ENCODE data around the gene USP20. TPM values are rescaled to one million over a fixed set of nuclear protein-coding genes. Genes with fewer than 3 reads are reported as not detected.

Gene USP20
- total RNA-seq, 2 donors from 2014 or later: 50.1 to 52.5 TPM

- peak overlapping the region; percentile 99 for H3K27ac Mint-ChIP-seq
- H3K4me3 Mint-ChIP-seq: peak overlapping the region; percentile 84
- no peaks in the 10 kb centered on the region for H3K9me3 Mint-ChIP-seq
- no peaks in the 10 kb centered on the region for H3K27me3 Mint-ChIP-seq
- peaks cover 100% of the 10 kb centered on the region for H3K36me3 Mint-ChIP-seq (ENCODE audit: low read depth)
- ATAC-seq (replicated peaks): no peak
- peaks cover 72% of the 10 kb centered on the region for H3K4me1 Mint-ChIP-seq
Measured at GRCh38 chr9:129891569-129891968, 56.3 kb downstream of the USP20 start.

DNA sequence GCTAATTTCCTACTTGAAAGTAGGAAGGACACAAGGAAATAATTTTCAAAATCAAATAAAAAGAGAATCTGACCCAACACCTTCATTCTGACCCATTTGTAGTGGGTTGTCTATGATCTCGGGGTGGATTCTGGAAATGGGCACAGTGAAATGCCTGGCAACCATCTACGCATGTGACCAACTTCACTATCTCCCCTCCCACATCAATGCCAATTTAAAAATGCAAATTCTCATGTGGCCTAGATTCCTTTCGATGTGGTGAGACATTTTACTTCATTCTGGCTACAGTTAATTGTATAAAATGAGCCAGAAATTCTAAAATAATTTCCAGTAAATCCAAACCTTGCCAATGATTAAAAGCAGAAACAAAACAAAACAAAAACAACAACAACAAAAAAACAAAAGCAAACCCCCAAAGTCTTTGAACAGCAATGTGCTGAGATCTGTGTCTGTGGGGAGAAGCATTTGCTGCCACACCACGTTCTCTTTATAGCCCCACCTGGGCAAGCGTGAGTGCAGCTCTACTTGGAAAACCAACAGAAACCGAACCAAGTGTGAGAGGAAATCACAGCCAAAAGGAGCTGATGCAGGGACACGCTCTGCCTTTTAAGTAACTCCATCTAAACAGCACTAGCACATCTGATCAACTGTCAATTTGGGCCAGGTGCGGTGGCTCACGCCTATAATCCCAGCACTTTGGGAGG lies 59.0 kb downstream of the USP20 start:
- H3K27ac Mint-ChIP-seq: peak overlapping the region; percentile 97
- no peaks in the 10 kb centered on the region for H3K9me3 Mint-ChIP-seq
- peak; percentile 8 for ATAC-seq (replicated peaks)
- H3K36me3 Mint-ChIP-seq (ENCODE audit: low read depth): peaks cover 100% of the 10 kb centered on the region
- H3K27me3 Mint-ChIP-seq: no peaks in the 10 kb centered on the region
- H3K4me1 Mint-ChIP-seq: peaks cover 58% of the 10 kb centered on the region
- H3K4me3 Mint-ChIP-seq: peak overlapping the region; percentile 84

DNA sequence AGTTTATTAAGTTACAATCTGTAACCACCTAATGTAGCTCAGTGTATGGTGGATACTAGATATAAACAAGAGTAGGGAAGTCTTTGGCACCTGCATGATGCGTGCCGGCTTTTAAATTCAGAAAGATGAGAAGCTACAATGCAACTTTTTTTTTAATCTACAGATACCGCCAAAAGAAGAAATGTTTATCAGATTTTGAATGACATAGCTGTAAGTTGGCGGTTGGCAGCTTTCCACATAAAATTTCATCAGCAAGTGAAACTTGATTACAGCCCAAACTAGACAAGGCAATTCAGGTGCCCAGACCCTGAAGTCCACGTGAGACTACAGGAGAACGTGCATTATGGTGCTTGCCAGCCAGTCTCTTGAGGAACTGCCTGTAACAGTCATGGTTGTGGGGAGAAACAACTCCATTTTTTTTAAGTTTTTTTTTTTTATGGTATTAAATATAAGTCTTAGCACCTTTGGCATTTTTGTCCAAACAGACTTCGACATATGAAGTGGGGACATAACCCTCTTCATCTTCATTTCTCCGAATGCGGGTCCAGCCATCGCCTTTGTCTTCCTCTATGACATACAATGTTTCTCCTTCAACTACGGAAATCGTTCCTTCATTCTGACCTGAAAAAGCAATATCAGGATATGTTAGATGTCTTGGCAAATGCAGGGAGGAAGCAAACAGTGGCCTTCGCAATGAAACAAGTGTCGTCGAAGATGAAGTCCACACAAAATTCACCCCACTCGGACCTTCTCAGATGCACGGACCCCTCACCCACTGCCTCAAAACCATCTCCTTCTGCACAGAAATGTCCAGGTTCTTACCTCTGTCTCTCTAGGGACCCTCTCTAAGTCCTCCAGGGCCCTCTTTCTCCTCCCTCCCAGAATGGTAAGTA lies 60.4 kb downstream of the USP20 start:
- H3K27me3 Mint-ChIP-seq: no peaks in the 10 kb centered on the region
- no peak for ATAC-seq (replicated peaks)
- no peaks in the 10 kb centered on the region for H3K9me3 Mint-ChIP-seq
- H3K4me1 Mint-ChIP-seq: peaks cover 56% of the 10 kb centered on the region
- peak overlapping the region; percentile 84 for H3K4me3 Mint-ChIP-seq
- peaks cover 100% of the 10 kb centered on the region for H3K36me3 Mint-ChIP-seq (ENCODE audit: low read depth)
- peak overlapping the region; percentile 97 for H3K27ac Mint-ChIP-seq

GRCh38 chr9:129897263-129897662 lies 62.0 kb downstream of the USP20 start:
- no peak for ATAC-seq (replicated peaks)
- H3K36me3 Mint-ChIP-seq (ENCODE audit: low read depth): peaks cover 100% of the 10 kb centered on the region
- H3K27ac Mint-ChIP-seq: peak overlapping the region; percentile 97
- H3K27me3 Mint-ChIP-seq: no peaks in the 10 kb centered on the region
- H3K9me3 Mint-ChIP-seq: no peaks in the 10 kb centered on the region
- peak overlapping the region; percentile 84 for H3K4me3 Mint-ChIP-seq
- peaks cover 50% of the 10 kb centered on the region for H3K4me1 Mint-ChIP-seq

DNA sequence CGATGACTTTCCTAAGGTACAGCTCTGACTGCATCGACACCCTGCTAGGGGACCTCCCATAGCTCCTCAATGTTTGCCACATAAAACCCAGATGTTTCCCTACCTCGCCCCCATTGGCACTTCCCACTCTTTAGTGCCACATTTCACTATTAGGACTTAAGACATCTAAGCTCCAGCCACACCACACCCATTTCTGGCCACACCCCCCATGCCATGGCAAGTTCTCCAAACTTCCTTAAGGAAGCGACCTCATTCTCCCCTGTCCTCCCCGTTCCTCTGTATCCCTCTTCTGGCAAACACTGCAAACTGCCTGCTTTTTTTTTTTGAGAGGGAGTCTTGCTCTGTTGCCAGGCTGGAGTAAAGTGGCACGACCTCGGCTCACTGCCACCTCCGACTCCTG lies 62.9 kb downstream of the USP20 start:
- Mint-ChIP-seq H3K36me3 (ENCODE audit: low read depth) (peaks cover 100% of the 10 kb centered on the region), H3K4me3 (peak overlapping the region; percentile 84), H3K27me3 (no peaks in the 10 kb centered on the region), H3K4me1 (peaks cover 43% of the 10 kb centered on the region), H3K27ac (peak overlapping the region; percentile 82), H3K9me3 (no peaks in the 10 kb centered on the region)
- no peak for ATAC-seq (replicated peaks)

DNA sequence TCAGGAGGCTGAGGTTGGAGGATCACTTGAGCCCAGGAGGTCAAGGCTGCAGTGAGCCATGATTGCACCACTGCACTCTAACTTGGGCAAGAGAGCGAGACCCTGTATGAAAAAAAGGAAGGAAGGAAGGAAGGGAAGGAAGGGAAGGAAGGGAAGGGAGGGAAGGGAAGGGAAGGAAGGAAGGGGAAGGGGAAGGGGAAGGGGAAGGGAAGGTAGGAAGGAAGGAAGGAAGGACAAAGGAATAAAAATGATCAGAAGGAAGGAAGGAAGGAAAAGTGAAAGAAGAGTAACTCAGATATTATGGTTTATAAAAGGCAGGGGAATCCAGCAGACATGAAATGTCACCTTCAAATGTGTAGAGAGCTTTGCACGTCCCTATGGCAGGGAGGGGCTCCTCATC lies 64.4 kb downstream of the USP20 start:
- no peak for ATAC-seq (replicated peaks)
- Mint-ChIP-seq H3K36me3 (ENCODE audit: low read depth) (peaks cover 100% of the 10 kb centered on the region), H3K4me3 (no peak overlapping the region), H3K27me3 (no peaks in the 10 kb centered on the region), H3K9me3 (no peaks in the 10 kb centered on the region), H3K4me1 (peaks cover 43% of the 10 kb centered on the region), H3K27ac (peak overlapping the region; percentile 82)

- peak; percentile 64 for ATAC-seq (replicated peaks)
- Mint-ChIP-seq H3K27ac (peak overlapping the region; percentile 82), H3K27me3 (no peaks in the 10 kb centered on the region), H3K9me3 (no peaks in the 10 kb centered on the region), H3K4me1 (peaks cover 45% of the 10 kb centered on the region), H3K4me3 (no peak overlapping the region), H3K36me3 (ENCODE audit: low read depth) (peaks cover 100% of the 10 kb centered on the region)
Measured at GRCh38 chr9:129900263-129901027, 65.2 kb downstream of the USP20 start.

DNA sequence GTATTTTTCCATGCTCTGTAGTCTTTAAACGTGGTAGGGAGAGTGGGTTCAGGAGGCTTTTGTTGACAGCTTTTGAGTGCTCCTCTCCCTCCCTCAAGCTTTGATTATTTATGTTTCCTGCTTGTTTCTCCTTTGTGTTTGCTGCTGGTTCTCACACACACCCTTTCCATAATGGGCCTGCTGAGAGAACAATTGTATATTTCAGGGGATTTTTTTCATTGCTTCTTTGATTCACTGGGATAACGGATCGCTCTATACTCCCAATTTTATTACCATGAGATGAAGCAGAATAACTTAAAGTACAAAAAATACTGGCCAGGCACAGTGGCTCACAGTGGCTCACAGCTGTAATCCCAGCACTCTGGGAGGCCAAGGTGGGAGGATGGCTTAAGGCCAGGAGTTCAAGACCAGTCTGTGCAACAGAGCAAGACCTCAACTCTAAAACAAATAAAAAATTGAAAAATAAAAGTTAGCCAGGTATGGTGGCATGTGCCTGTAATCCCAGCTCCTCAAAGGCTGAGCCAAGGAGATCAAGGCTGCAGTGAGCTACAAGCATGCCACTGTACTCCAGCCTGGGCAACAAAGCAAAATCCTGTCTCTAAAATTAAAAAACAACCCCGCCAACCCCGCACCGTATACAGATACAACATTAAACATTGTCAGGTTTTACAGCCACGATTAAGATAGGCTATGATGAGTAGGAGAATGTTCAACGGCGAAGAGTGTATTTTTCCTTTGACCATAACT lies 66.9 kb downstream of the USP20 start:
- Mint-ChIP-seq H3K36me3 (ENCODE audit: low read depth) (peaks cover 100% of the 10 kb centered on the region), H3K27ac (peak overlapping the region; percentile 82), H3K9me3 (no peaks in the 10 kb centered on the region), H3K4me1 (peaks cover 34% of the 10 kb centered on the region), H3K27me3 (no peaks in the 10 kb centered on the region), H3K4me3 (peak overlapping the region; percentile 17)
- no peak for ATAC-seq (replicated peaks)

- H3K27ac Mint-ChIP-seq: peak overlapping the region; percentile 82
- H3K9me3 Mint-ChIP-seq: no peaks in the 10 kb centered on the region
- peaks cover 34% of the 10 kb centered on the region for H3K4me1 Mint-ChIP-seq
- H3K36me3 Mint-ChIP-seq (ENCODE audit: low read depth): peaks cover 100% of the 10 kb centered on the region
- no peak overlapping the region for H3K4me3 Mint-ChIP-seq
- no peaks in the 10 kb centered on the region for H3K27me3 Mint-ChIP-seq
- no peak for ATAC-seq (replicated peaks)
Measured at GRCh38 chr9:129902740-129903134, 67.5 kb downstream of the USP20 start.

- Mint-ChIP-seq H3K27ac (peak overlapping the region; percentile 18), H3K9me3 (no peaks in the 10 kb centered on the region), H3K36me3 (ENCODE audit: low read depth) (peaks cover 100% of the 10 kb centered on the region), H3K4me1 (peaks cover 29% of the 10 kb centered on the region), H3K27me3 (no peaks in the 10 kb centered on the region), H3K4me3 (no peak overlapping the region)
- no peak for ATAC-seq (replicated peaks)
Measured at GRCh38 chr9:129904734-129905133, 69.5 kb downstream of the USP20 start.

DNA sequence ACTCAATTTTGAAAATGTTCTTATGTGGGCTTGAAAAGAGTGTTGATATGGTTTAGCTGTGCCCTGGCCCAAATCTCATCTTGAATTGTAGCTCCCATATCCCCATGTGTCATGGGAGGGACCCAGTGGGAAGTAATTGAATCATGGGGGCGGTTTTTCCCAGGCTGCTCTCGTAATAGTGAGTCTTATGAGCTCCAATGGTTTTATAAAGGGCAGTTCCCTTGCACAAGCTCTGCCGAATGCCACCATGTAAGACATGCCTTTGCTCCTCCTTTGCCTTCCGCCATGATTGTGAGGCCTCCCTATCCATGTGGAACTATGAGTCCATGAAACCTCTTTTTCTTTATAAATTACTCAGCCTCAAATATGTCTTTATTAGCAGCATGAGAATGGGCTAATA lies 71.0 kb downstream of the USP20 start:
- Mint-ChIP-seq H3K4me3 (no peak overlapping the region), H3K36me3 (ENCODE audit: low read depth) (peaks cover 100% of the 10 kb centered on the region), H3K4me1 (peaks cover 35% of the 10 kb centered on the region), H3K27me3 (no peaks in the 10 kb centered on the region), H3K27ac (peak overlapping the region; percentile 35), H3K9me3 (no peaks in the 10 kb centered on the region)
- ATAC-seq (replicated peaks): no peak

- no peak for ATAC-seq (replicated peaks)
- no peak overlapping the region for H3K4me3 Mint-ChIP-seq
Measured at GRCh38 chr9:129907201-129907600, 71.9 kb downstream of the USP20 start.

GRCh38 chr9:129908906-129909305 lies 73.6 kb downstream of the USP20 start:
- Mint-ChIP-seq H3K9me3 (no peaks in the 10 kb centered on the region), H3K36me3 (ENCODE audit: low read depth) (peaks cover 100% of the 10 kb centered on the region), H3K4me3 (no peak overlapping the region), H3K27ac (peak overlapping the region; percentile 83), H3K27me3 (no peaks in the 10 kb centered on the region), H3K4me1 (peaks cover 30% of the 10 kb centered on the region)
- ATAC-seq (replicated peaks): no peak

More at GRCh38 chr9:129907201-129907600, 71.9 kb downstream of the USP20 start:
- no peaks in the 10 kb centered on the region for H3K9me3 Mint-ChIP-seq
- no peaks in the 10 kb centered on the region for H3K27me3 Mint-ChIP-seq
- H3K4me1 Mint-ChIP-seq: peaks cover 31% of the 10 kb centered on the region
- peak overlapping the region; percentile 35 for H3K27ac Mint-ChIP-seq
- peaks cover 100% of the 10 kb centered on the region for H3K36me3 Mint-ChIP-seq (ENCODE audit: low read depth)

DNA sequence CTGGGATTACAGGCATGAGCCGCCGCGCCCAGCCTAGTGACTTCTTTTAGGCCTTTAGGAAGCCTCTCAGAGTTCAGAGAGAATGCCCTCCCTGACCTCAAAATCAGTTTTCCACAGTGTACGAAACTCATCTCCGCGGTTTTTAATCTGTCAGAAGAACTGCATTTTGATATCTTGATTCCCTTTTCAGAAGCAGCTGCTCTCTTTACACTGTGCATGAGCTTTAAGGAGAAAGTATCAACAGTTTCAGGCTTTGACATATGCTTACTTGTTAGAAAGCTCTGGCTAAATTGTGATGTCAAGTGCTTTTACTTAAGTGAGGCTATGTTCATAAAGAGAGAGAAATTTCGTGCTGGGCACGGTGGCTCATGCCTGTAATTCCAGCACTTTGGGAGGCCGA lies 74.6 kb downstream of the USP20 start:
- Mint-ChIP-seq H3K27ac (peak overlapping the region; percentile 83), H3K27me3 (no peaks in the 10 kb centered on the region), H3K4me3 (peak overlapping the region; percentile 19), H3K9me3 (no peaks in the 10 kb centered on the region), H3K4me1 (peaks cover 20% of the 10 kb centered on the region), H3K36me3 (ENCODE audit: low read depth) (peaks cover 97% of the 10 kb centered on the region)
- no peak for ATAC-seq (replicated peaks)

Measured in activated T-helper 17 cell treated with anti-CD3 and anti-CD28 coated beads, Interleukin-2, amount 50 U/mL, for 72 hours (primary cell).